Esophagus squamous epithelium (tissue), 5 donors: ENCODE data around the gene WT1. TPM values are rescaled to one million over a fixed set of nuclear protein-coding genes. Genes with fewer than 3 reads are reported as not detected.

Experiments used
- DNase-seq: peaks from one replicate; lab custom pipeline; 2025; lab: John Stamatoyannopoulos, UW
- H3K27ac ChIP-seq, 4 donors: fragments of 200-600 bp; sonication (generic); one replicate each; pipeline ENCODE4 v1.5.1; 2016 to 2019; ENCODE audit warnings: mild to moderate bottlenecking in 1 of 4
- H3K27me3 ChIP-seq, 4 donors: fragments of 200-600 bp; sonication (generic); 1 replicate in 3 of 4; 2 replicates in 1 of 4; pipeline versions ENCODE4 v1.5.1 to v1.6.0; 2017 to 2021; ENCODE audit warnings: antibody characterized with exemption in 1 of 4
- H3K36me3 ChIP-seq, 3 donors: fragments of 200-600 bp; sonication (generic); one replicate each; pipeline ENCODE4 v1.5.1; 2016 to 2019
- H3K4me1 ChIP-seq, 3 donors: fragments of 200-600 bp; sonication (generic); one replicate each; pipeline ENCODE4 v1.5.1; 2017 to 2019
- H3K4me3 ChIP-seq, 4 donors: fragments of 200-600 bp; sonication (generic); 1 replicate in 3 of 4; 2 replicates in 1 of 4; pipeline ENCODE4 v1.5.1; 2016 to 2019; ENCODE audit warnings: mild to moderate bottlenecking in 2 of 4, moderate library complexity in 1 of 4
- H3K9me3 ChIP-seq, 3 donors: fragments of 200-600 bp; sonication (generic); one replicate each; pipeline ENCODE4 v1.5.1; 2016 to 2019
- CTCF ChIP-seq, 6 experiments: fragments of 450-650 bp in 4 of 6; fragments of 200-600 bp in 2 of 6; sonication (generic) in 2 of 6; IDR thresholded peaks; one replicate each; pipeline ENCODE4 v1.5.1; 2016 to 2019; ENCODE audit warnings: antibody characterized with exemption in 6 of 6, mild to moderate bottlenecking in 4 of 6, moderate library complexity in 4 of 6
- POLR2A ChIP-seq, 4 donors: fragments of 450-650 bp; IDR thresholded peaks; one replicate each; pipeline ENCODE4 v1.6.1; 2017; ENCODE audit warnings: antibody characterized with exemption in 4 of 4, mild to moderate bottlenecking in 4 of 4, moderate library complexity in 3 of 4
- whole genome bisulfite sequencing, 2 donors: methylation state at CpG; one replicate each; pipeline ENCODE4 v1.1.5; 2018; 5-methylcytosine and 5-hydroxymethylcytosine counted together
- intact Hi-C: fragments of 100-400 bp; cut with DNase I; formaldehyde crosslinking; loops from one replicate; pipeline ENCODE4 v1.15.0; 2022
- total RNA-seq, 4 donors: library from RNA; depleted of rRNA; stranded (reverse); fragments of >200 nt; gene quantifications; one replicate each; pipeline ENCODE4 v1.1.0, GENCODE V29; 2016
- donor health status: DM: yes; HTN: yes; CAD: no.

The WT1 gene
- total RNA-seq, 4 donors from 2014 or later, result not detected

GRCh38 chr11:32391479-32391878 lies 43.9 kb downstream of the WT1 start:
- intact Hi-C loops, result no loop called here
- no peak for TF ChIP-seq CTCF (IDR thresholded peaks at IDR 0.05)
- no peak for TF ChIP-seq POLR2A (IDR thresholded peaks at IDR 0.05)
- no peaks in the 10 kb centered on the region for H3K9me3 ChIP-seq

GRCh38 chr11:32390712-32391111 lies 44.6 kb downstream of the WT1 start:
- Histone ChIP-seq H3K4me3 (no peak overlapping the region), H3K4me1 (no peaks in the 10 kb centered on the region), H3K27ac (no peak overlapping the region), H3K27me3 (peaks cover 0 to 16% (median 0%) of the 10 kb centered on the region in 4 donors), H3K36me3 (no peaks in the 10 kb centered on the region), H3K9me3 (no peaks in the 10 kb centered on the region)
- TF ChIP-seq CTCF (IDR thresholded peaks at IDR 0.05) (no peak), POLR2A (IDR thresholded peaks at IDR 0.05) (no peak)
- intact Hi-C loops, result no loop called here
- 78 to 80% methylated on average over 1 of the region's 1 CpG for WGBS, 2 donors
- no peak for DNase-seq

More at GRCh38 chr11:32391479-32391878, 43.9 kb downstream of the WT1 start:
- Histone ChIP-seq H3K4me1 (no peaks in the 10 kb centered on the region), H3K27me3 (peaks cover 0 to 16% (median 0%) of the 10 kb centered on the region in 4 donors), H3K36me3 (no peaks in the 10 kb centered on the region), H3K4me3 (no peak overlapping the region), H3K27ac (no peak overlapping the region)
- 76 to 78% methylated on average over 3 of the region's 3 CpGs for WGBS, 2 donors
- DNase-seq, result no peak

- Histone ChIP-seq H3K27me3 (peaks cover 0 to 24% (median 0%) of the 10 kb centered on the region in 4 donors), H3K36me3 (no peaks in the 10 kb centered on the region), H3K4me1 (no peaks in the 10 kb centered on the region), H3K9me3 (no peaks in the 10 kb centered on the region), H3K27ac (no peak overlapping the region), H3K4me3 (no peak overlapping the region)
- no peak for DNase-seq
- 16 to 70% methylated on average over 2 to 7 of the region's 10 CpGs for WGBS, 2 donors
- TF ChIP-seq POLR2A (IDR thresholded peaks at IDR 0.05), result no peak
- no peak for TF ChIP-seq CTCF (IDR thresholded peaks at IDR 0.05)
- intact Hi-C loops, result no loop called here
Measured at GRCh38 chr11:32388871-32389770, 46.2 kb downstream of the WT1 start.

GRCh38 chr11:32388365-32388764 lies 47.0 kb downstream of the WT1 start:
- peaks cover 0 to 24% (median 0%) of the 10 kb centered on the region in 4 donors for H3K27me3 ChIP-seq
- H3K4me3 ChIP-seq, result no peak overlapping the region
- no peak overlapping the region for H3K27ac ChIP-seq
- H3K9me3 ChIP-seq, result no peaks in the 10 kb centered on the region
- H3K4me1 ChIP-seq, result no peaks in the 10 kb centered on the region
- no peak for TF ChIP-seq POLR2A (IDR thresholded peaks at IDR 0.05)
- no peak for TF ChIP-seq CTCF (IDR thresholded peaks at IDR 0.05)
- intact Hi-C loops, result no loop called here
- DNase-seq, result no peak
- WGBS, 2 donors, result 43 to 48% methylated on average over 4 of the region's 4 CpGs
- no peaks in the 10 kb centered on the region for H3K36me3 ChIP-seq

GRCh38 chr11:32387411-32387810 lies 47.9 kb downstream of the WT1 start:
- Histone ChIP-seq H3K27ac (no peak overlapping the region), H3K4me3 (no peak overlapping the region), H3K9me3 (no peaks in the 10 kb centered on the region), H3K4me1 (no peaks in the 10 kb centered on the region), H3K27me3 (peaks cover 0 to 20% (median 0%) of the 10 kb centered on the region in 4 donors), H3K36me3 (no peaks in the 10 kb centered on the region)
- intact Hi-C loops, result no loop called here
- TF ChIP-seq POLR2A (IDR thresholded peaks at IDR 0.05) (no peak), CTCF (IDR thresholded peaks at IDR 0.05) (no peak)
- no peak for DNase-seq
- WGBS, 2 donors, result 80 to 82% methylated on average over 4 of the region's 4 CpGs
